HepG2 (cell line): Measurements from ENCODE around the gene NAA25. TPM values are rescaled to one million over a fixed set of nuclear protein-coding genes. Genes with fewer than 3 reads are reported as not detected.

Experiments used
- ARNTL ChIP-seq: sonication (generic); formaldehyde crosslinking; IDR thresholded peaks from 2 replicates; pipeline ENCODE4 v1.4.0; 2020; ENCODE audit warnings: mild to moderate bottlenecking, missing genetic modification reagents
- ATF7 ChIP-seq, 2 experiments: fragments of 450-650 bp in 1 of 2; sonication (generic) in 1 of 2; formaldehyde crosslinking in 1 of 2; IDR thresholded peaks; 2 replicates each; pipeline versions ENCODE4 v1.4.0 to v1.6.1; 2016 to 2020; ENCODE audit warnings: antibody characterized with exemption in 1 of 2, mild to moderate bottlenecking in 1 of 2, missing genetic modification reagents in 1 of 2
- ERF ChIP-seq: IDR thresholded peaks from 2 replicates; pipeline ENCODE4 v1.6.1; 2018; ENCODE audit warnings: missing biosample characterization, missing genetic modification reagents
- FOXK2 ChIP-seq: fragments of 450-650 bp; IDR thresholded peaks from 2 replicates; pipeline ENCODE4 v1.6.1; 2016
- GFI1 ChIP-seq: sonication (generic); formaldehyde crosslinking; IDR thresholded peaks from 2 replicates; pipeline ENCODE4 v1.5.0; 2020; ENCODE audit warnings: missing genetic modification reagents, mild to moderate bottlenecking, borderline replicate concordance
- KMT2A ChIP-seq: sonication (generic); formaldehyde crosslinking; IDR thresholded peaks from 2 replicates; pipeline ENCODE4 v1.4.0; 2020; ENCODE audit warnings: missing genetic modification reagents
- MAFG ChIP-seq: sonication (generic); formaldehyde crosslinking; IDR thresholded peaks from 2 replicates; pipeline ENCODE4 v1.5.1; 2020; ENCODE audit warnings: mild to moderate bottlenecking, missing genetic modification reagents
- SAFB2 ChIP-seq: sonication (generic); formaldehyde crosslinking; IDR thresholded peaks from 2 replicates; pipeline ENCODE4 v1.5.1; 2020; ENCODE audit warnings: missing genetic modification reagents, low read depth, mild to moderate bottlenecking, borderline replicate concordance
- UBTF ChIP-seq: sonication (generic); formaldehyde crosslinking; IDR thresholded peaks from 2 replicates; pipeline ENCODE4 v1.4.0; 2020; ENCODE audit warnings: mild to moderate bottlenecking, missing genetic modification reagents
- polyA plus RNA-seq, 8 experiments: library from polyadenylated mRNA; depleted of rRNA in 3 of 8; stranded (reverse) in 7 of 8; unstranded in 1 of 8; fragments of >200 nt; fragmentation: Illumina TruSeq in 4 of 8; extraction: Trizol in 4 of 8; gene quantifications; 2 replicates each; pipeline versions ENCODE4 v1.2.1 to v1.2.3, GENCODE V29; 2011 to 2016; ENCODE audit warnings: low read depth in 4 of 8, missing spikeins in 1 of 8, mixed read lengths in 1 of 8; ENCODE audit not compliant: insufficient read depth in 1 of 8
- total RNA-seq, 5 experiments: library from RNA; depleted of rRNA; stranded (reverse); fragments of >200 nt; fragmentation: Illumina TruSeq; extraction: Trizol; gene quantifications; 2 replicates each; pipeline ENCODE4 v1.2.3, GENCODE V29; 2016; ENCODE audit warnings: low read depth in 1 of 5
- TF ChIP-seq, protein P1 (sequence below): IDR thresholded peaks from 2 replicates; pipeline ENCODE4 v1.6.1; 2012; ENCODE audit warnings: low read length, improper control_type of control experiment
- TF ChIP-seq, protein P2 (sequence below): sonication (generic); formaldehyde crosslinking; IDR thresholded peaks from 2 replicates; pipeline ENCODE4 v1.4.0; 2020; ENCODE audit warnings: missing genetic modification reagents, borderline replicate concordance
- TF ChIP-seq, protein P3 (sequence below): sonication (generic); formaldehyde crosslinking; conservative IDR thresholded peaks from 2 replicates; pipeline ENCODE4 v1.4.0; 2020; ENCODE audit warnings: missing genetic modification reagents

Gene NAA25
- total and polyA plus RNA-seq, 2 of the 13 experiments (the other 11 are each of a cell fraction or from before 2014, with no cell fraction given): 11.4 to 32.0 TPM

- TF ChIP-seq, protein P1, sequence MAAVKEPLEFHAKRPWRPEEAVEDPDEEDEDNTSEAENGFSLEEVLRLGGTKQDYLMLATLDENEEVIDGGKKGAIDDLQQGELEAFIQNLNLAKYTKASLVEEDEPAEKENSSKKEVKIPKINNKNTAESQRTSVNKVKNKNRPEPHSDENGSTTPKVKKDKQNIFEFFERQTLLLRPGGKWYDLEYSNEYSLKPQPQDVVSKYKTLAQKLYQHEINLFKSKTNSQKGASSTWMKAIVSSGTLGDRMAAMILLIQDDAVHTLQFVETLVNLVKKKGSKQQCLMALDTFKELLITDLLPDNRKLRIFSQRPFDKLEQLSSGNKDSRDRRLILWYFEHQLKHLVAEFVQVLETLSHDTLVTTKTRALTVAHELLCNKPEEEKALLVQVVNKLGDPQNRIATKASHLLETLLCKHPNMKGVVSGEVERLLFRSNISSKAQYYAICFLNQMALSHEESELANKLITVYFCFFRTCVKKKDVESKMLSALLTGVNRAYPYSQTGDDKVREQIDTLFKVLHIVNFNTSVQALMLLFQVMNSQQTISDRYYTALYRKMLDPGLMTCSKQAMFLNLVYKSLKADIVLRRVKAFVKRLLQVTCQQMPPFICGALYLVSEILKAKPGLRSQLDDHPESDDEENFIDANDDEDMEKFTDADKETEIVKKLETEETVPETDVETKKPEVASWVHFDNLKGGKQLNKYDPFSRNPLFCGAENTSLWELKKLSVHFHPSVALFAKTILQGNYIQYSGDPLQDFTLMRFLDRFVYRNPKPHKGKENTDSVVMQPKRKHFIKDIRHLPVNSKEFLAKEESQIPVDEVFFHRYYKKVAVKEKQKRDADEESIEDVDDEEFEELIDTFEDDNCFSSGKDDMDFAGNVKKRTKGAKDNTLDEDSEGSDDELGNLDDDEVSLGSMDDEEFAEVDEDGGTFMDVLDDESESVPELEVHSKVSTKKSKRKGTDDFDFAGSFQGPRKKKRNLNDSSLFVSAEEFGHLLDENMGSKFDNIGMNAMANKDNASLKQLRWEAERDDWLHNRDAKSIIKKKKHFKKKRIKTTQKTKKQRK: no peak
- TF ChIP-seq UBTF (CRISPR knock-in tag) (peak; percentile 91), KMT2A (CRISPR knock-in tag) (peak; percentile 89), GFI1 (CRISPR knock-in tag) (peak; percentile 62; the same call in 1 of the 2 replicates), SAFB2 (CRISPR knock-in tag) (no peak), ERF (CRISPR knock-in tag) (peak; percentile 59; the same call in 1 of the 2 replicates), ARNTL (peak; percentile 55; the same call in 1 of the 2 replicates), FOXK2 (no peak), MAFG (CRISPR knock-in tag) (peak; percentile 90), ATF7 (IDR thresholded peaks at IDR 0.05) (no peak), ATF7 (CRISPR knock-in tag; IDR thresholded peaks at IDR 0.05) (no peak)
- TF ChIP-seq, protein P2, sequence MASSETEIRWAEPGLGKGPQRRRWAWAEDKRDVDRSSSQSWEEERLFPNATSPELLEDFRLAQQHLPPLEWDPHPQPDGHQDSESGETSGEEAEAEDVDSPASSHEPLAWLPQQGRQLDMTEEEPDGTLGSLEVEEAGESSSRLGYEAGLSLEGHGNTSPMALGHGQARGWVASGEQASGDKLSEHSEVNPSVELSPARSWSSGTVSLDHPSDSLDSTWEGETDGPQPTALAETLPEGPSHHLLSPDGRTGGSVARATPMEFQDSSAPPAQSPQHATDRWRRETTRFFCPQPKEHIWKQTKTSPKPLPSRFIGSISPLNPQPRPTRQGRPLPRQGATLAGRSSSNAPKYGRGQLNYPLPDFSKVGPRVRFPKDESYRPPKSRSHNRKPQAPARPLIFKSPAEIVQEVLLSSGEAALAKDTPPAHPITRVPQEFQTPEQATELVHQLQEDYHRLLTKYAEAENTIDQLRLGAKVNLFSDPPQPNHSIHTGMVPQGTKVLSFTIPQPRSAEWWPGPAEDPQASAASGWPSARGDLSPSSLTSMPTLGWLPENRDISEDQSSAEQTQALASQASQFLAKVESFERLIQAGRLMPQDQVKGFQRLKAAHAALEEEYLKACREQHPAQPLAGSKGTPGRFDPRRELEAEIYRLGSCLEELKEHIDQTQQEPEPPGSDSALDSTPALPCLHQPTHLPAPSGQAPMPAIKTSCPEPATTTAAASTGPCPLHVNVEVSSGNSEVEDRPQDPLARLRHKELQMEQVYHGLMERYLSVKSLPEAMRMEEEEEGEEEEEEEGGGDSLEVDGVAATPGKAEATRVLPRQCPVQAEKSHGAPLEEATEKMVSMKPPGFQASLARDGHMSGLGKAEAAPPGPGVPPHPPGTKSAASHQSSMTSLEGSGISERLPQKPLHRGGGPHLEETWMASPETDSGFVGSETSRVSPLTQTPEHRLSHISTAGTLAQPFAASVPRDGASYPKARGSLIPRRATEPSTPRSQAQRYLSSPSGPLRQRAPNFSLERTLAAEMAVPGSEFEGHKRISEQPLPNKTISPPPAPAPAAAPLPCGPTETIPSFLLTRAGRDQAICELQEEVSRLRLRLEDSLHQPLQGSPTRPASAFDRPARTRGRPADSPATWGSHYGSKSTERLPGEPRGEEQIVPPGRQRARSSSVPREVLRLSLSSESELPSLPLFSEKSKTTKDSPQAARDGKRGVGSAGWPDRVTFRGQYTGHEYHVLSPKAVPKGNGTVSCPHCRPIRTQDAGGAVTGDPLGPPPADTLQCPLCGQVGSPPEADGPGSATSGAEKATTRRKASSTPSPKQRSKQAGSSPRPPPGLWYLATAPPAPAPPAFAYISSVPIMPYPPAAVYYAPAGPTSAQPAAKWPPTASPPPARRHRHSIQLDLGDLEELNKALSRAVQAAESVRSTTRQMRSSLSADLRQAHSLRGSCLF (CRISPR knock-in tag): 0 out of 2 replicates have a peak, but pooled peaks have one; percentile 55
- TF ChIP-seq, protein P3, sequence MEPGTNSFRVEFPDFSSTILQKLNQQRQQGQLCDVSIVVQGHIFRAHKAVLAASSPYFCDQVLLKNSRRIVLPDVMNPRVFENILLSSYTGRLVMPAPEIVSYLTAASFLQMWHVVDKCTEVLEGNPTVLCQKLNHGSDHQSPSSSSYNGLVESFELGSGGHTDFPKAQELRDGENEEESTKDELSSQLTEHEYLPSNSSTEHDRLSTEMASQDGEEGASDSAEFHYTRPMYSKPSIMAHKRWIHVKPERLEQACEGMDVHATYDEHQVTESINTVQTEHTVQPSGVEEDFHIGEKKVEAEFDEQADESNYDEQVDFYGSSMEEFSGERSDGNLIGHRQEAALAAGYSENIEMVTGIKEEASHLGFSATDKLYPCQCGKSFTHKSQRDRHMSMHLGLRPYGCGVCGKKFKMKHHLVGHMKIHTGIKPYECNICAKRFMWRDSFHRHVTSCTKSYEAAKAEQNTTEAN (CRISPR knock-in tag): no peak; the same call in none of the 2 replicates
Measured at GRCh38 chr12:112125250-112125999, 16.8 kb upstream of the NAA25 start, which contains the start of gene TRAFD1 (continued).
